ENCODE measurements around the gene CLOCK.
"Not testable (repeated sequence)": the region's sequence is repeated elsewhere in the genome, so short reads cannot be mapped to it uniquely, and the experiment has no call there.

CLOCK gene

GRCh38 chr4:55588160-55588559 is 41.5 kb upstream of the CLOCK start:
- no peaks in the 10 kb centered on the region for H3K36me3 ChIP-seq (ENCODE audit: control insufficient read depth in 2 of 2, insufficient read depth in 1 of 2, low read length in 2 of 2)
- H3K9me3 ChIP-seq (ENCODE audit: control insufficient read depth, insufficient read depth, low read depth, low read length) = no peaks in the 10 kb centered on the region
- no peak overlapping the region for H3K4me3 ChIP-seq (ENCODE audit: low read depth, low read length)
- TF ChIP-seq ZIC2 (tag by site-specific recombination; IDR thresholded peaks at IDR 0.05) (no peak), ZNF658 (tag by site-specific recombination; IDR thresholded peaks at IDR 0.05) (no peak), ZNF10 (tag by site-specific recombination; IDR thresholded peaks at IDR 0.05) (no peak), ZNF843 (tag by site-specific recombination; IDR thresholded peaks at IDR 0.05) (no peak), SP3 (tag by site-specific recombination; IDR thresholded peaks at IDR 0.05) (no peak), ZNF473 (tag by site-specific recombination; IDR thresholded peaks at IDR 0.05) (no peak), OVOL3 (tag by site-specific recombination; IDR thresholded peaks at IDR 0.05) (no peak), ZNF560 (tag by site-specific recombination; IDR thresholded peaks at IDR 0.05; ENCODE audit: borderline replicate concordance) (no peak), ZNF266 (tag by site-specific recombination; IDR thresholded peaks at IDR 0.05; ENCODE audit: low read depth) (no peak), ZNF221 (tag by site-specific recombination; IDR thresholded peaks at IDR 0.05; ENCODE audit: borderline replicate concordance) (no peak), ZNF362 (tag by site-specific recombination; IDR thresholded peaks at IDR 0.05) (no peak), TRIM28 (IDR thresholded peaks at IDR 0.05; ENCODE audit: borderline replicate concordance, low read length) (no peak), ZNF621 (tag by site-specific recombination; IDR thresholded peaks at IDR 0.05) (no peak), KLF9 (tag by site-specific recombination; IDR thresholded peaks at IDR 0.05; ENCODE audit: low read depth) (no peak), GLI2 (tag by site-specific recombination; IDR thresholded peaks at IDR 0.05; ENCODE audit: borderline replicate concordance, low read depth) (no peak)
- ChIA-PET CTCF (interaction anchor here (0.6 kb wide), 1 partner anchor 359 kb away, joined by 3 read pairs; no protein-coding TSS in a partner anchor), POLR2A (no interaction called here)
- H3K27ac ChIP-seq (ENCODE audit: extremely low read depth, low read depth, low read length) = no peak overlapping the region
- H3K4me1 ChIP-seq (ENCODE audit: control insufficient read depth, insufficient read depth, low read length) = no peaks in the 10 kb centered on the region

- TF ChIP-seq ZNF146 (tag by site-specific recombination; IDR thresholded peaks at IDR 0.05) = peak; percentile 43
- H3K36me3 ChIP-seq (ENCODE audit: control insufficient read depth in 2 of 2, insufficient read depth in 1 of 2, low read length in 2 of 2); H3K27ac ChIP-seq (ENCODE audit: extremely low read depth, low read depth, low read length); CTCF ChIA-PET; H3K4me1 ChIP-seq (ENCODE audit: control insufficient read depth, insufficient read depth, low read length); H3K4me3 ChIP-seq (ENCODE audit: low read depth, low read length); POLR2A ChIA-PET; H3K9me3 ChIP-seq (ENCODE audit: control insufficient read depth, insufficient read depth, low read depth, low read length): not testable (repeated sequence)
These were observed 36.1 kb upstream of the CLOCK start for GRCh38 chr4:55582773-55583172.

GRCh38 chr4:55578341-55579010 is 31.8 kb upstream of the CLOCK start:
- Histone ChIP-seq H3K36me3 (ENCODE audit: control insufficient read depth in 2 of 2, insufficient read depth in 1 of 2, low read length in 2 of 2) (no peaks in the 10 kb centered on the region), H3K27ac (ENCODE audit: extremely low read depth, low read depth, low read length) (no peak overlapping the region), H3K9me3 (ENCODE audit: control insufficient read depth, insufficient read depth, low read depth, low read length) (no peaks in the 10 kb centered on the region), H3K4me1 (ENCODE audit: control insufficient read depth, insufficient read depth, low read length) (no peaks in the 10 kb centered on the region), H3K4me3 (ENCODE audit: low read depth, low read length) (no peak overlapping the region)
- CTCF ChIA-PET = no interaction called here
- POLR2A ChIA-PET = no interaction called here
- TF ChIP-seq ZNF701 (tag by site-specific recombination; IDR thresholded peaks at IDR 0.05) = no peak
- TF ChIP-seq ZNF266 (tag by site-specific recombination; IDR thresholded peaks at IDR 0.05; ENCODE audit: low read depth) = no peak
- TF ChIP-seq ZNF544 (tag by site-specific recombination; IDR thresholded peaks at IDR 0.05) = no peak
- TF ChIP-seq ZNF621 (tag by site-specific recombination; IDR thresholded peaks at IDR 0.05) = no peak
- no peak for TF ChIP-seq ZBTB21 (tag by site-specific recombination; IDR thresholded peaks at IDR 0.05)
- TF ChIP-seq GLIS2 (tag by site-specific recombination; IDR thresholded peaks at IDR 0.05) = no peak
- TF ChIP-seq SP3 (tag by site-specific recombination; IDR thresholded peaks at IDR 0.05) = no peak
- TF ChIP-seq SCRT1 (tag by site-specific recombination; IDR thresholded peaks at IDR 0.05; ENCODE audit: borderline replicate concordance) = no peak
- TF ChIP-seq ZNF510 (tag by site-specific recombination; IDR thresholded peaks at IDR 0.05; ENCODE audit: insufficient replicate concordance) = no peak
- no peak for TF ChIP-seq ZNF513 (tag by site-specific recombination; IDR thresholded peaks at IDR 0.05)
- no peak for TF ChIP-seq GLIS1 (tag by site-specific recombination; IDR thresholded peaks at IDR 0.05)
- no peak for TF ChIP-seq ZNF777 (tag by site-specific recombination; IDR thresholded peaks at IDR 0.05; ENCODE audit: borderline replicate concordance)

Measured in HEK293 (cell line).